Upper lobe of left lung (tissue), 6 donors: Measurements from ENCODE around the gene OR2AG2. TPM values are rescaled to one million over a fixed set of nuclear protein-coding genes. Genes with fewer than 3 reads are reported as not detected.

ENCODE experiments used
- ATAC-seq, 2 donors: fragments of 200-7000 bp; cut with Tn5 transposase; one replicate each; pipeline ENCODE4 v1.9.1; 2022; ENCODE audit warnings: mild to moderate bottlenecking in 2 of 2, moderate library complexity in 2 of 2; ENCODE audit not compliant: low FRiP score in 2 of 2
- DNase-seq, 2 donors: peaks; one replicate each; pipeline ENCODE4 v3.0.0-alpha.2; 2019 to 2020
- H3K27ac ChIP-seq, 4 donors: fragments of 200-600 bp; sonication (generic); one replicate each; pipeline ENCODE4 v1.5.1; 2016 to 2019
- H3K27me3 ChIP-seq, 4 donors: fragments of 200-600 bp; sonication (generic); one replicate each; pipeline ENCODE4 v1.5.1; 2017 to 2019
- H3K36me3 ChIP-seq, 4 donors: fragments of 200-600 bp; sonication (generic); one replicate each; pipeline ENCODE4 v1.5.1; 2016 to 2019
- H3K4me1 ChIP-seq, 4 donors: fragments of 200-600 bp; sonication (generic); one replicate each; pipeline ENCODE4 v1.5.1; 2018 to 2019
- H3K4me3 ChIP-seq, 4 donors: fragments of 200-600 bp; sonication (generic); one replicate each; pipeline ENCODE4 v1.5.1; 2017 to 2019; ENCODE audit warnings: mild to moderate bottlenecking in 2 of 4, moderate library complexity in 1 of 4
- H3K9me3 ChIP-seq, 4 donors: fragments of 200-600 bp; sonication (generic); one replicate each; pipeline ENCODE4 v1.5.1; 2018 to 2019
- CTCF ChIP-seq, 6 experiments: fragments of 450-650 bp in 4 of 6; fragments of 200-600 bp in 2 of 6; sonication (generic) in 2 of 6; IDR thresholded peaks; one replicate each; pipeline ENCODE4 v1.5.1; 2016 to 2019; ENCODE audit warnings: antibody characterized with exemption in 6 of 6
- EP300 ChIP-seq, 4 donors: sonication (generic); formaldehyde crosslinking; IDR thresholded peaks; one replicate each; pipeline ENCODE4 v1.5.1; 2017; ENCODE audit warnings: antibody characterized with exemption in 4 of 4, control low read depth in 2 of 4
- POLR2A ChIP-seq, 4 donors: fragments of 450-650 bp; IDR thresholded peaks; one replicate each; pipeline ENCODE4 v1.5.1; 2016 to 2017; ENCODE audit warnings: antibody characterized with exemption in 4 of 4, mild to moderate bottlenecking in 2 of 4
- POLR2AphosphoS5 ChIP-seq, 2 donors: sonication (generic); formaldehyde crosslinking; IDR thresholded peaks; one replicate each; pipeline ENCODE4 v1.5.1; 2017; ENCODE audit warnings: antibody characterized with exemption in 2 of 2
- WGBS, 2 donors: methylation state at CpG; one replicate each; pipeline ENCODE4 v1.1.5; 2017 to 2018; 5-methylcytosine and 5-hydroxymethylcytosine counted together
- total RNA-seq, 6 donors: library from RNA; depleted of rRNA in 4 of 6; stranded (reverse); fragments of >200 nt in 4 of 6; gene quantifications; one replicate each; pipeline versions ENCODE4 v1.1.0 to v1.2.1, GENCODE V29; 2016 to 2021
- donor health status: DM: no; HTN: no; CAD: no; lungs with moderate emphysema.
- donor health status: DM: no; HTN: yes; CAD: no; lungs with severe emphysema.

The OR2AG2 gene
- total RNA-seq, 6 donors from 2014 or later: 0.13 to 0.59 (median 0.15) TPM; not detected in 3

- H3K4me1 ChIP-seq: no peaks in the 10 kb centered on the region
- DNase-seq (no peak), ATAC-seq (no peak)
- no peaks in the 10 kb centered on the region for H3K36me3 ChIP-seq
- no peak within 1 kb of the TSS for H3K4me3 ChIP-seq
- TF ChIP-seq CTCF (IDR thresholded peaks at IDR 0.05): no peak
- TF ChIP-seq POLR2A (IDR thresholded peaks at IDR 0.05): no peak
- TF ChIP-seq POLR2AphosphoS5 (IDR thresholded peaks at IDR 0.05): no peak
- no peak for TF ChIP-seq EP300 (IDR thresholded peaks at IDR 0.05)
- H3K27me3 ChIP-seq: no peaks in the 10 kb centered on the region
- WGBS, 2 donors: 73 to 83% methylated on average over 2 of the region's 2 CpGs
- no peak within 1 kb of the TSS for H3K27ac ChIP-seq
- H3K9me3 ChIP-seq: no peaks in the 10 kb centered on the region
Observed at GRCh38 chr11:6782720-6783119, 10.9 kb upstream of the OR2AG2 start, which contains the start of gene OR2AG1. TSS of gene OR2AG1 (plus strand) at chr11:6783020. CDS start at chr11:6785038, 2,018 bp downstream.

- H3K36me3 ChIP-seq: no peaks in the 10 kb centered on the region
- no peaks in the 10 kb centered on the region for H3K9me3 ChIP-seq
- TF ChIP-seq CTCF (IDR thresholded peaks at IDR 0.05): no peak
- no peak overlapping the region for H3K4me3 ChIP-seq
- no peak overlapping the region for H3K27ac ChIP-seq
- no peaks in the 10 kb centered on the region for H3K4me1 ChIP-seq
- no peaks in the 10 kb centered on the region for H3K27me3 ChIP-seq
- ATAC-seq (no peak), DNase-seq (no peak)
Observed at GRCh38 chr11:6780829-6781228, 9.1 kb upstream of the OR2AG2 start.

GRCh38 chr11:6778518-6778917, 6.7 kb upstream of the OR2AG2 start:
- H3K4me1 ChIP-seq: no peaks in the 10 kb centered on the region
- H3K27ac ChIP-seq: no peak overlapping the region
- H3K36me3 ChIP-seq: no peaks in the 10 kb centered on the region
- ATAC-seq: no peak
- no peak overlapping the region for H3K4me3 ChIP-seq
- H3K27me3 ChIP-seq: no peaks in the 10 kb centered on the region
- H3K9me3 ChIP-seq: no peaks in the 10 kb centered on the region
- TF ChIP-seq EP300 (IDR thresholded peaks at IDR 0.05) (no peak), POLR2AphosphoS5 (IDR thresholded peaks at IDR 0.05) (no peak), CTCF (IDR thresholded peaks at IDR 0.05) (no peak), POLR2A (IDR thresholded peaks at IDR 0.05) (no peak)
- no peak for DNase-seq

- no peak overlapping the region for H3K4me3 ChIP-seq
- TF ChIP-seq POLR2AphosphoS5 (IDR thresholded peaks at IDR 0.05) (no peak), CTCF (IDR thresholded peaks at IDR 0.05) (peak in 5 of 6 experiments; percentile 26 to 74 (median 52))
- H3K4me1 ChIP-seq: no peaks in the 10 kb centered on the region
- ATAC-seq (peak in 1 of 2 donors; percentile 72), DNase-seq (peak in 1 of 2 donors; percentile 38)
- H3K27ac ChIP-seq: no peak overlapping the region
- no peaks in the 10 kb centered on the region for H3K36me3 ChIP-seq
- WGBS, 2 donors: 48 to 51% methylated on average over 2 of the region's 2 CpGs
- H3K27me3 ChIP-seq: no peaks in the 10 kb centered on the region
- H3K9me3 ChIP-seq: no peaks in the 10 kb centered on the region
Observed at GRCh38 chr11:6757373-6757967, 14.3 kb downstream of the OR2AG2 start.

GRCh38 chr11:6755953-6756347, 15.8 kb downstream of the OR2AG2 start:
- ATAC-seq (no peak), DNase-seq (no peak)
- 81 to 94% methylated on average over 1 of the region's 1 CpG for WGBS, 2 donors
- Histone ChIP-seq H3K4me3 (no peak overlapping the region), H3K9me3 (no peaks in the 10 kb centered on the region), H3K27ac (no peak overlapping the region), H3K36me3 (no peaks in the 10 kb centered on the region), H3K4me1 (no peaks in the 10 kb centered on the region), H3K27me3 (no peaks in the 10 kb centered on the region)
- TF ChIP-seq EP300 (IDR thresholded peaks at IDR 0.05) (no peak), POLR2AphosphoS5 (IDR thresholded peaks at IDR 0.05) (no peak), POLR2A (IDR thresholded peaks at IDR 0.05) (no peak), CTCF (IDR thresholded peaks at IDR 0.05) (no peak)
